K562 (cell line): Measurements from ENCODE around the gene BTAF1. TPM values are rescaled to one million over a fixed set of nuclear protein-coding genes. Genes with fewer than 3 reads are reported as not detected.

Experiments used
- E2F3 ChIP-seq: fragments of 250-450 bp; sonication (Bioruptor Pico); IDR thresholded peaks from 2 replicates; pipeline ENCODE4 v1.4.0; 2020; ENCODE audit warnings: mild to moderate bottlenecking
- KHSRP ChIP-seq: fragments of 450-650 bp; IDR thresholded peaks from 2 replicates; pipeline ENCODE4 v1.6.1; 2017
- MAFF ChIP-seq: IDR thresholded peaks from 2 replicates; pipeline ENCODE4 v1.6.1; 2012; ENCODE audit warnings: low read length, improper control_type of control experiment
- MNT ChIP-seq, 2 experiments: fragments of 450-650 bp; conservative IDR thresholded peaks; 2 replicates each; pipeline ENCODE4 v1.6.1; 2017; ENCODE audit warnings: mild to moderate bottlenecking in 2 of 2, moderate library complexity in 2 of 2
- PRPF4 ChIP-seq: fragments of 200-400 bp; formaldehyde crosslinking; IDR thresholded peaks from one replicate; pipeline ENCODE4 v1.6.1; 2017; ENCODE audit warnings: low read length, low read depth, mild to moderate bottlenecking; ENCODE audit not compliant: insufficient read depth, poor library complexity, severe bottlenecking
- RBM34 ChIP-seq: fragments of 200-400 bp; formaldehyde crosslinking; IDR thresholded peaks from 2 replicates; pipeline ENCODE4 v1.6.1; 2018; ENCODE audit warnings: low read length, borderline replicate concordance; ENCODE audit not compliant: insufficient read depth
- TFAM ChIP-seq: fragments of 250-450 bp; sonication (Bioruptor Pico); conservative IDR thresholded peaks from 2 replicates; pipeline ENCODE4 v1.5.0; 2021; ENCODE audit warnings: mild to moderate bottlenecking, moderate library complexity
- ZBTB40 ChIP-seq, 2 experiments: fragments of 450-650 bp in 1 of 2; sonication (generic) in 1 of 2; formaldehyde crosslinking in 1 of 2; IDR thresholded peaks; 2 replicates each; pipeline versions ENCODE4 v1.7.1 to v1.9.0; 2016 to 2022; ENCODE audit warnings: inconsistent platforms in 1 of 2, mild to moderate bottlenecking in 1 of 2, missing genetic modification reagents in 1 of 2
- ZNF274 ChIP-seq: IDR thresholded peaks from 2 replicates; pipeline ENCODE4 v1.6.1; 2011; ENCODE audit warnings: low read depth, mild to moderate bottlenecking, low read length, moderate library complexity, borderline replicate concordance
- ZNF584 ChIP-seq: fragments of 200-800 bp; sonication (Bioruptor generic); IDR thresholded peaks from 2 replicates; pipeline ENCODE4 v1.6.1; 2016; ENCODE audit warnings: low read depth, mild to moderate bottlenecking, missing genetic modification characterization, missing compliant biosample characterization
- polyA plus RNA-seq, 8 experiments: library from polyadenylated mRNA; depleted of rRNA in 4 of 8; stranded (reverse) in 5 of 8; unstranded in 3 of 8; fragments of >200 nt; fragmentation: Nextera tagmentation in 2 of 8; fragmentation: Illumina TruSeq in 1 of 8; extraction: Ambion mirVana in 2 of 8; extraction: Trizol in 1 of 8; gene quantifications; 2 replicates each; pipeline versions ENCODE4 v1.2.1 to v1.2.3, GENCODE V29; 2011 to 2014; ENCODE audit warnings: inconsistent platforms in 1 of 8, missing spikeins in 1 of 8
- total RNA-seq, 7 experiments: library from RNA; depleted of rRNA in 6 of 7; stranded (reverse); fragments of >200 nt in 6 of 7; fragmentation: Illumina TruSeq in 2 of 7; extraction: Trizol in 2 of 7; gene quantifications; 2 replicates each; pipeline versions ENCODE4 v1.2.1 to v1.2.3, GENCODE V29; 2011 to 2021; ENCODE audit warnings: low replicate concordance in 1 of 7
- TF ChIP-seq, protein P1 (sequence below): fragments of 450-650 bp; formaldehyde crosslinking; IDR thresholded peaks from 2 replicates; pipeline ENCODE4 v1.4.0; 2020; ENCODE audit warnings: mild to moderate bottlenecking, moderate library complexity
- TF ChIP-seq, protein P2 (sequence below): IDR thresholded peaks from 2 replicates; pipeline ENCODE4 v1.6.1; 2012; ENCODE audit warnings: low read depth, low read length, improper control_type of control experiment, borderline replicate concordance

The BTAF1 gene
- total and polyA plus RNA-seq, 9 of the 15 experiments (the other 6 are each of a cell fraction or from before 2014, with no cell fraction given): 6.6 to 70.7 (median 30.5) TPM

DNA sequence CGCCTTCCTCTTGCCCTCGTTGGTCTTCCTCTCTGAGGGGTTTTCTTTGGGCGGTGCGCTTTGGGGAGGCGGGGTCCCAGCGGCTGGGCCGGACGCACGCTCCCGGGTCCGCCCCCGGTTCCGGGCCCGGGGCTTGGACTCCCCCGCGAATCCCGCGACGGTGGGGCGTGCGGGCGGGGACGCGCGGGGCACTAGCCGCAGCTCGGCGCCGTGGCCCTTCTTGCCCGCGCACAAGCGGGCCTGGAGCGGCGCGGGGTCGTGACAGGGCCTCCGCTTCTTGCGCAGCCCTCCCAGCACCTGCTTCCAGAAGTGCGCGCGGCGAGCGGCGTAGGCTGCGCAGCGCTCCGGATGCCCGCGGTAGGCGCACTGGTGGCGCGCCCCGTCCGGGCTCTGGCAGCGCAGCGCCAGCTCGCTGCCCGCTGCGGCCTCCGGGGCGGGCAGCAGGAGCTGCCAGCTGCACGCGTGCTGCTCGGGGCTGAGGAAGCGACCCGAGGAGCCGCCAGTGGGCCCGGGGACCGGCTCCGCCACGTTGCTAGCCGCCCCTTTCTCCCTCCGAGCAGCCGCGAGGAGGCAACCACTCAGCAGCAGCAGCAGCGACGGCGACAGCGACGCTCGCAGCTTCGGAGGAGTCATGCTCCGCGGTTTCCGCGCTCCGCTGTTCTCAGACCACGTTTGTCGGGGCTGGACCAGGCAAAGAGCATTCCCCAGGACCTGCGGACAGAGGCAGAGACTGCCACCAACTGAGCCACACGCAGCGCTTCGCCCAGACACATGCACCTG, 15.0 kb upstream of the BTAF1 start (continued):
- no peak for TF ChIP-seq ZNF274
- TF ChIP-seq RBM34: no peak
- TF ChIP-seq ZBTB40 (IDR thresholded peaks at IDR 0.05): no peak
- TF ChIP-seq ZBTB40 (CRISPR knock-in tag; IDR thresholded peaks at IDR 0.05): no peak
- peak; percentile 34 to 62; a peak in 2 of 4 replicates for TF ChIP-seq MNT (conservative IDR thresholded peaks at IDR 0.05)
- TF ChIP-seq, protein P1, sequence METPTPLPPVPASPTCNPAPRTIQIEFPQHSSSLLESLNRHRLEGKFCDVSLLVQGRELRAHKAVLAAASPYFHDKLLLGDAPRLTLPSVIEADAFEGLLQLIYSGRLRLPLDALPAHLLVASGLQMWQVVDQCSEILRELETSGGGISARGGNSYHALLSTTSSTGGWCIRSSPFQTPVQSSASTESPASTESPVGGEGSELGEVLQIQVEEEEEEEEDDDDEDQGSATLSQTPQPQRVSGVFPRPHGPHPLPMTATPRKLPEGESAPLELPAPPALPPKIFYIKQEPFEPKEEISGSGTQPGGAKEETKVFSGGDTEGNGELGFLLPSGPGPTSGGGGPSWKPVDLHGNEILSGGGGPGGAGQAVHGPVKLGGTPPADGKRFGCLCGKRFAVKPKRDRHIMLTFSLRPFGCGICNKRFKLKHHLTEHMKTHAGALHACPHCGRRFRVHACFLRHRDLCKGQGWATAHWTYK (CRISPR knock-in tag): 0 out of 2 replicates have a peak, but pooled peaks have one; percentile 37
- TF ChIP-seq, protein P2, sequence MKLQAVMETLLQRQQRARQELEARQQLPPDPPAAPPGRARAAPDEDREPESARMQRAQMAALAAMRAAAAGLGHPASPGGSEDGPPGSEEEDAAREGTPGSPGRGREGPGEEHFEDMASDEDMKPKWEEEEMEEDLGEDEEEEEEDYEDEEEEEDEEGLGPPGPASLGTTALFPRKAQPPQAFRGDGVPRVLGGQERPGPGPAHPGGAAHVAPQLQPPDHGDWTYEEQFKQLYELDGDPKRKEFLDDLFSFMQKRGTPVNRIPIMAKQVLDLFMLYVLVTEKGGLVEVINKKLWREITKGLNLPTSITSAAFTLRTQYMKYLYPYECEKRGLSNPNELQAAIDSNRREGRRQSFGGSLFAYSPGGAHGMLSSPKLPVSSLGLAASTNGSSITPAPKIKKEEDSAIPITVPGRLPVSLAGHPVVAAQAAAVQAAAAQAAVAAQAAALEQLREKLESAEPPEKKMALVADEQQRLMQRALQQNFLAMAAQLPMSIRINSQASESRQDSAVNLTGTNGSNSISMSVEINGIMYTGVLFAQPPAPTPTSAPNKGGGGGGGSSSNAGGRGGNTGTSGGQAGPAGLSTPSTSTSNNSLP: no peak
- no peak for TF ChIP-seq MAFF
- no peak for TF ChIP-seq KHSRP
- TF ChIP-seq E2F3 (CRISPR knock-in tag): no peak
- no peak for TF ChIP-seq TFAM (CRISPR knock-in tag)
- TF ChIP-seq ZNF584: no peak
- TF ChIP-seq PRPF4: no peak
